ENCODE results near the gene FBXO21. TPM values are rescaled to one million over a fixed set of nuclear protein-coding genes. Genes with fewer than 3 reads are reported as not detected.

The FBXO21 gene
- total and polyA plus RNA-seq, 2 of the 13 experiments (the other 11 are each of a cell fraction or from before 2014, with no cell fraction given) = 15.6 to 32.5 TPM

DNA sequence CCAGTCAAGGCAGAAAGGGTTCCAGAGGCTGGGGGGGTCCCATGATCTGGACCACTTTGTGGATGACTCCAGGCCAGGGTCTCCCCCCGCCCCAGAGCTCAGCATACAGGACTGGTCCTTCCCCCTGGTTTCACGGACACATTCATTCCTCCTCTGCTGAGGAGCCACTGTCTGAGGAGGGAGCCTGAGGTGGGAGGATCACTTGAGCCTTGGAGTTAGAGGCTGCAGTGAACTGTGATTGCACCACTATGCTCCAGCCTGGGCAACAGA is 97.8 kb downstream of the FBXO21 start:
- POLR2A ChIA-PET = no interaction called here
- Histone ChIP-seq H3K79me2 (ENCODE audit: insufficient read depth, low read length) (peaks cover 90% of the 10 kb centered on the region), H3K27ac (ENCODE audit: extremely low read length, insufficient read depth, low read length) (peak overlapping the region; percentile 82), H3K4me2 (ENCODE audit: low read depth, low read length) (peak overlapping the region; percentile 69; the same call in 1 of the 2 replicates), H3K36me3 (replicated peaks in 1 of 2; ENCODE audit: control insufficient read depth in 1 of 2, insufficient read depth in 2 of 2, low read length in 2 of 2) (peaks cover 1 to 19% of the 10 kb centered on the region in 2 experiments; a peak in 4 of 5 replicates), H3K9me3 (ENCODE audit: low read length) (no peaks in the 10 kb centered on the region), H3K9ac (ENCODE audit: insufficient read depth, low read depth, low read length) (peak overlapping the region; percentile 6; the same call in 1 of the 2 replicates), H3K4me3 (replicated peaks in 1 of 3; ENCODE audit: insufficient read depth in 1 of 3, low read depth in 2 of 3, low read length in 3 of 3) (0 out of 6 replicates have a peak overlapping the region, but pooled peaks of 1 of the 3 experiments have one; percentile 37), H3K4me1 (ENCODE audit: insufficient read depth, low read length) (peaks cover 100% of the 10 kb centered on the region), H4K20me1 (ENCODE audit: insufficient read depth, low read length) (peaks cover 12% of the 10 kb centered on the region), H2AFZ (ENCODE audit: low read length) (no peak overlapping the region), H3K27me3 (ENCODE audit: control insufficient read depth in 1 of 2, insufficient read depth in 2 of 2, low read length in 2 of 2) (no peaks in the 10 kb centered on the region)
- DNase-seq (ENCODE audit: low spot score) = no peak
- intact Hi-C loops (cut with micrococcal nuclease; ENCODE audit: unreplicated experiment) (no loop called here), in situ Hi-C loops (cut with HindIII; ENCODE audit: extremely low pct_ligation_motif_present, low pct_unique_long_range_greater_than_20kb) (no loop called here)
- ATAC-seq = no peak
- WGBS (ENCODE audit: low lambda C conversion rate) = 71% methylated on average over 2 of the region's 2 CpGs
- CTCF ChIA-PET (ENCODE audit: low intra/inter-chr PET ratio, low total read pairs) = no interaction called here
- BruUV-seq (replicated peaks) = no TSS peak
- TF ChIP-seq MIER2 (CRISPR knock-in tag; IDR thresholded peaks at IDR 0.05) = no peak
- TF ChIP-seq ZSCAN22 (CRISPR knock-in tag; IDR thresholded peaks at IDR 0.05) = no peak
- TF ChIP-seq ZNF263 (CRISPR knock-in tag; IDR thresholded peaks at IDR 0.05) = 0 out of 2 replicates have a peak, but pooled peaks have one; percentile 26
- TF ChIP-seq ZNF121 (CRISPR knock-in tag; IDR thresholded peaks at IDR 0.05) = peak; percentile 39; the same call in 1 of the 2 replicates
- TF ChIP-seq, protein P1, sequence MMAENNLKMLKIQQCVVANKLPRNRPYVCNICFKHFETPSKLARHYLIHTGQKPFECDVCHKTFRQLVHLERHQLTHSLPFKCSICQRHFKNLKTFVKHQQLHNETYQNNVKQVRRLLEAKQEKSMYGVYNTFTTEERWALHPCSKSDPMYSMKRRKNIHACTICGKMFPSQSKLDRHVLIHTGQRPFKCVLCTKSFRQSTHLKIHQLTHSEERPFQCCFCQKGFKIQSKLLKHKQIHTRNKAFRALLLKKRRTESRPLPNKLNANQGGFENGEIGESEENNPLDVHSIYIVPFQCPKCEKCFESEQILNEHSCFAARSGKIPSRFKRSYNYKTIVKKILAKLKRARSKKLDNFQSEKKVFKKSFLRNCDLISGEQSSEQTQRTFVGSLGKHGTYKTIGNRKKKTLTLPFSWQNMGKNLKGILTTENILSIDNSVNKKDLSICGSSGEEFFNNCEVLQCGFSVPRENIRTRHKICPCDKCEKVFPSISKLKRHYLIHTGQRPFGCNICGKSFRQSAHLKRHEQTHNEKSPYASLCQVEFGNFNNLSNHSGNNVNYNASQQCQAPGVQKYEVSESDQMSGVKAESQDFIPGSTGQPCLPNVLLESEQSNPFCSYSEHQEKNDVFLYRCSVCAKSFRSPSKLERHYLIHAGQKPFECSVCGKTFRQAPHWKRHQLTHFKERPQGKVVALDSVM (CRISPR knock-in tag; IDR thresholded peaks at IDR 0.05) = peak; percentile 84
- TF ChIP-seq CEBPG (CRISPR knock-in tag; IDR thresholded peaks at IDR 0.05) = peak; percentile 14; the same call in 1 of the 2 replicates
- peak; percentile 46 for FAIRE-seq

Other genes starting within 250 kb of the FBXO21 start
- 90.4 and 95.7 TPM in 2 replicates for gene TESC, start 91.1 kb downstream of the FBXO21 start, total RNA-seq (2016; rRNA removed; fragmentation: Illumina TruSeq; extraction: Trizol)
- 181 and 193 TPM in 2 replicates for gene TESC, start 91.1 kb downstream of the FBXO21 start, polyA plus RNA-seq (2011; rRNA removed)
- not detected in 2 replicates for gene NOS1, start 171.2 kb upstream of the FBXO21 start, total RNA-seq (2016; rRNA removed; fragmentation: Illumina TruSeq; extraction: Trizol)
- not detected in 2 replicates for gene NOS1, start 171.2 kb upstream of the FBXO21 start, polyA plus RNA-seq (2011; rRNA removed)

Measured in HepG2 (cell line).